Stomach (tissue), 9 donors: Measurements from ENCODE around the gene KIF18B. TPM values are rescaled to one million over a fixed set of nuclear protein-coding genes. Genes with fewer than 3 reads are reported as not detected.
A peak's percentile ranks its signal among the peaks of the same experiment; 100 is the strongest.

ENCODE experiments used
- DNase-seq, 2 donors: peaks; one replicate each; pipeline versions ENCODE4 v3.0.0 to v3.0.0-alpha.2; 2013 to 2019
- H3K27ac ChIP-seq, 5 donors: fragments of 200-600 bp in 4 of 5; sonication (generic) in 4 of 5; one replicate each; pipeline ENCODE4 v1.5.1; 2013 to 2019; ENCODE audit warnings: mild to moderate bottlenecking in 1 of 5, moderate library complexity in 1 of 5
- H3K27me3 ChIP-seq, 3 donors: fragments of 200-600 bp; sonication (generic); one replicate each; pipeline ENCODE4 v1.5.1; 2017 to 2019; ENCODE audit warnings: mixed run types in 1 of 3
- H3K36me3 ChIP-seq, 4 donors: fragments of 200-600 bp; sonication (generic); 1 replicate in 3 of 4; 2 replicates in 1 of 4; pipeline ENCODE4 v1.5.1; 2016 to 2019
- H3K4me1 ChIP-seq, 4 donors: fragments of 200-600 bp; sonication (generic); one replicate each; pipeline ENCODE4 v1.5.1; 2016 to 2019
- H3K4me3 ChIP-seq, 4 donors: fragments of 200-600 bp; sonication (generic) in 3 of 4; one replicate each; pipeline ENCODE4 v1.5.1; 2016 to 2019; ENCODE audit warnings: mild to moderate bottlenecking in 1 of 4
- H3K9me3 ChIP-seq, 4 donors: fragments of 200-600 bp; sonication (generic); one replicate each; pipeline ENCODE4 v1.5.1; 2016 to 2019
- CTCF ChIP-seq, 7 experiments: fragments of 450-650 bp in 4 of 7; fragments of 200-600 bp in 3 of 7; sonication (generic) in 3 of 7; IDR thresholded peaks; one replicate each; pipeline ENCODE4 v1.5.1; 2016 to 2019; ENCODE audit warnings: antibody characterized with exemption in 7 of 7, control low read depth in 2 of 7, mild to moderate bottlenecking in 1 of 7
- EP300 ChIP-seq: sonication (generic); formaldehyde crosslinking; IDR thresholded peaks from one replicate; pipeline ENCODE4 v1.6.1; 2017; ENCODE audit warnings: antibody characterized with exemption
- POLR2A ChIP-seq, 4 donors: fragments of 450-650 bp; IDR thresholded peaks; one replicate each; pipeline ENCODE4 v1.6.1; 2016; ENCODE audit warnings: antibody characterized with exemption in 4 of 4, control low read depth in 2 of 4, mild to moderate bottlenecking in 1 of 4, moderate library complexity in 1 of 4
- POLR2AphosphoS5 ChIP-seq, 3 donors: sonication (generic); formaldehyde crosslinking; IDR thresholded peaks; one replicate each; pipeline ENCODE4 v1.6.1; 2016; ENCODE audit warnings: antibody characterized with exemption in 3 of 3
- WGBS, 5 donors: extraction: QIAGEN DNeasy Blood & Tissue Kit in 3 of 5; methylation state at CpG; one replicate each; pipeline versions ENCODE4 v1.1.5 to v1.1.7; 2013 to 2018; 5-methylcytosine and 5-hydroxymethylcytosine counted together
- intact Hi-C: fragments of 100-400 bp; cut with DNase I; formaldehyde crosslinking; loops from one replicate; pipeline ENCODE4 v1.15.1; 2023; ENCODE audit warnings: low total_unique reads
- polyA plus RNA-seq, 3 donors: library from polyadenylated mRNA; stranded (reverse); fragments of 200-250 nt; gene quantifications; one replicate each; pipeline ENCODE4 v1.2.3, GENCODE V29; 2013
- total RNA-seq, 5 donors: library from RNA; depleted of rRNA; stranded (reverse); fragments of >200 nt; gene quantifications; one replicate each; pipeline versions ENCODE4 v1.1.0 to v1.2.3, GENCODE V29; 2014 to 2016
- donor health status: healthy with polysubstance abuse.
- donor health status: Bipolar disorder and iron deficiency.
- donor health status: healthy.

The KIF18B gene
- total and polyA plus RNA-seq, 8 donors = 0.15 to 12.2 (median 1.2) TPM; not detected in 1

- Histone ChIP-seq H3K27ac (peak overlapping the region in 4 of 5 donors; percentile 20 to 73 (median 59)), H3K9me3 (no peaks in the 10 kb centered on the region), H3K27me3 (peaks cover 0 to 43% (median 0%) of the 10 kb centered on the region in 3 donors), H3K36me3 (no peaks in the 10 kb centered on the region), H3K4me3 (no peak overlapping the region), H3K4me1 (peaks cover 31 to 56% (median 45%) of the 10 kb centered on the region in 4 donors)
- DNase-seq = peak in 1 of 2 donors; percentile 63
- intact Hi-C loops = no loop called here
- 38 to 57% (median 49%) methylated on average over 6 to 7 of the region's 7 CpGs for WGBS, 5 donors
- no peak for TF ChIP-seq POLR2A (IDR thresholded peaks at IDR 0.05)
- TF ChIP-seq POLR2AphosphoS5 (IDR thresholded peaks at IDR 0.05) = no peak
- TF ChIP-seq EP300 = no peak
- no peak for TF ChIP-seq CTCF (IDR thresholded peaks at IDR 0.05)
Measured at GRCh38 chr17:44977814-44978550, 30.4 kb upstream of the KIF18B start.

- intact Hi-C loops = no loop called here
- peaks cover 0 to 52% (median 0%) of the 10 kb centered on the region in 3 donors for H3K27me3 ChIP-seq
- TF ChIP-seq EP300 (no peak), POLR2AphosphoS5 (IDR thresholded peaks at IDR 0.05) (no peak), CTCF (IDR thresholded peaks at IDR 0.05) (no peak), POLR2A (IDR thresholded peaks at IDR 0.05) (no peak)
- H3K36me3 ChIP-seq = no peaks in the 10 kb centered on the region
- DNase-seq = no peak
- H3K9me3 ChIP-seq = no peaks in the 10 kb centered on the region
- no peak overlapping the region for H3K4me3 ChIP-seq
- peaks cover 31 to 56% (median 45%) of the 10 kb centered on the region in 4 donors for H3K4me1 ChIP-seq
- 60 to 76% (median 67%) methylated on average over 3 of the region's 3 CpGs for WGBS, 5 donors
- peak overlapping the region in 2 of 5 donors; percentile 51 to 73 for H3K27ac ChIP-seq
Measured at GRCh38 chr17:44977065-44977464, 29.5 kb upstream of the KIF18B start.

GRCh38 chr17:44976206-44976605 lies 28.6 kb upstream of the KIF18B start:
- peaks cover 28 to 50% (median 40%) of the 10 kb centered on the region in 4 donors for H3K4me1 ChIP-seq
- H3K27me3 ChIP-seq = peaks cover 0 to 60% (median 0%) of the 10 kb centered on the region in 3 donors
- no peak overlapping the region for H3K4me3 ChIP-seq
- no peaks in the 10 kb centered on the region for H3K9me3 ChIP-seq
- 32 to 69% (median 39%) methylated on average over 8 to 13 of the region's 13 CpGs for WGBS, 5 donors
- no peak for TF ChIP-seq POLR2A (IDR thresholded peaks at IDR 0.05)
- TF ChIP-seq POLR2AphosphoS5 (IDR thresholded peaks at IDR 0.05) = no peak
- no peak for TF ChIP-seq CTCF (IDR thresholded peaks at IDR 0.05)
- no peak for TF ChIP-seq EP300
- H3K36me3 ChIP-seq = no peaks in the 10 kb centered on the region
- DNase-seq = no peak
- intact Hi-C loops = no loop called here
- H3K27ac ChIP-seq = no peak overlapping the region

GRCh38 chr17:44972953-44973352 lies 25.4 kb upstream of the KIF18B start:
- intact Hi-C loops = no loop called here
- Histone ChIP-seq H3K9me3 (no peaks in the 10 kb centered on the region), H3K27me3 (peaks cover 0 to 76% (median 28%) of the 10 kb centered on the region in 3 donors)

More at GRCh38 chr17:44972953-44973352, 25.4 kb upstream of the KIF18B start:
- Histone ChIP-seq H3K27ac (no peak overlapping the region), H3K4me3 (no peak overlapping the region), H3K4me1 (peaks cover 26 to 43% (median 32%) of the 10 kb centered on the region in 4 donors), H3K36me3 (no peaks in the 10 kb centered on the region)
- DNase-seq = no peak
- 81 to 92% (median 88%) methylated on average over 6 of the region's 6 CpGs for WGBS, 5 donors
- TF ChIP-seq POLR2A (IDR thresholded peaks at IDR 0.05) (no peak), EP300 (no peak), CTCF (IDR thresholded peaks at IDR 0.05) (no peak), POLR2AphosphoS5 (IDR thresholded peaks at IDR 0.05) (no peak)
